GM18520 (cell line): ENCODE results near the gene PRPSAP2.

Experiments used
- ATAC-seq: cut with Tn5 transposase; IDR thresholded peaks from one replicate; pipeline ENCODE4 v1.9.1; 2021; ENCODE audit not compliant: unreplicated experiment

The PRPSAP2 gene

GRCh38 chr17:18978050-18978449 lies 120.1 kb downstream of the PRPSAP2 start:
- ATAC-seq, result no peak

- no peak for ATAC-seq
These were observed 120.7 kb downstream of the PRPSAP2 start for GRCh38 chr17:18978655-18979054.
